T-helper 1 cell treated with Interleukin-12 subunit alpha and Interleukin-12 subunit beta and Interleukin-4 antibody, amounts not matched to agents 30 μg/mL and 1 μg/mL, for 36 hours (primary cell): ENCODE results near the gene ELMO1.

Experiments
- H3K27ac Mint-ChIP-seq: one replicate; pipeline ENCODE4 v1.8.0; 2021; ENCODE audit warnings: mild to moderate bottlenecking, mixed read lengths
- H3K27me3 Mint-ChIP-seq: one replicate; pipeline ENCODE4 v1.8.0; 2021; ENCODE audit warnings: low read depth, mixed read lengths
- H3K36me3 Mint-ChIP-seq: one replicate; pipeline ENCODE4 v1.8.0; 2021; ENCODE audit warnings: low read depth, mixed read lengths
- H3K4me1 Mint-ChIP-seq: one replicate; pipeline ENCODE4 v1.8.0; 2021; ENCODE audit warnings: low read depth, mixed read lengths
- H3K4me3 Mint-ChIP-seq: one replicate; pipeline ENCODE4 v1.8.0; 2021; ENCODE audit warnings: mild to moderate bottlenecking, moderate library complexity, mixed read lengths
- H3K9me3 Mint-ChIP-seq: one replicate; pipeline ENCODE4 v1.8.0; 2021; ENCODE audit warnings: mixed read lengths

The ELMO1 gene

DNA sequence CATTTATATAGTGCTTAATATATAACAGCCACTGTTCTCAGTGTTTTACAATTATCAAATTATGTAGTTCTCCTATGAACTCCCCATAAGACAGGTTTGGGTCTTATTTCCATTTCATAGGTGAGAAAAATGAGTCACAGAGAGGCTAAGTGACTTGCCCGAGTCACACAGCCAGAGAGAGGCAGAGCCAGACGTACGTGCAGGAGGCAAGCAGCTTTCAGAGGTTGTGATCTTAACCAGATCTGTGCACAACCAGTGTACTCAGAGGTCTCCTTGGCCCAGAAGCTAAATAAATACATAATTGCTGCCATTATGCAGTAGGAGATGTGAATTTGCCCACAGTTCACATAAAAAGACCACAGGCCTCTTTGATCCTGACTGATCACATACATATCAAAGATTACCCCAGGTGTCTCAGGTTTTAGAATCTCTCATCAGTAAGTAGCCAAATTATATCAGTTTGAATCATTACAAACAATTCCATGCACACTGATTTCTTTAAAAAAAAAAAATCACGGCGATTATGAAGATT is 419.7 kb downstream of the ELMO1 start:
- peaks cover 38% of the 10 kb centered on the region for H3K4me1 Mint-ChIP-seq
- no peaks in the 10 kb centered on the region for H3K27me3 Mint-ChIP-seq
- H3K36me3 Mint-ChIP-seq: peaks cover 25% of the 10 kb centered on the region
- no peak overlapping the region for H3K4me3 Mint-ChIP-seq
- H3K27ac Mint-ChIP-seq: peak overlapping the region; percentile 29
- H3K9me3 Mint-ChIP-seq: no peaks in the 10 kb centered on the region

DNA sequence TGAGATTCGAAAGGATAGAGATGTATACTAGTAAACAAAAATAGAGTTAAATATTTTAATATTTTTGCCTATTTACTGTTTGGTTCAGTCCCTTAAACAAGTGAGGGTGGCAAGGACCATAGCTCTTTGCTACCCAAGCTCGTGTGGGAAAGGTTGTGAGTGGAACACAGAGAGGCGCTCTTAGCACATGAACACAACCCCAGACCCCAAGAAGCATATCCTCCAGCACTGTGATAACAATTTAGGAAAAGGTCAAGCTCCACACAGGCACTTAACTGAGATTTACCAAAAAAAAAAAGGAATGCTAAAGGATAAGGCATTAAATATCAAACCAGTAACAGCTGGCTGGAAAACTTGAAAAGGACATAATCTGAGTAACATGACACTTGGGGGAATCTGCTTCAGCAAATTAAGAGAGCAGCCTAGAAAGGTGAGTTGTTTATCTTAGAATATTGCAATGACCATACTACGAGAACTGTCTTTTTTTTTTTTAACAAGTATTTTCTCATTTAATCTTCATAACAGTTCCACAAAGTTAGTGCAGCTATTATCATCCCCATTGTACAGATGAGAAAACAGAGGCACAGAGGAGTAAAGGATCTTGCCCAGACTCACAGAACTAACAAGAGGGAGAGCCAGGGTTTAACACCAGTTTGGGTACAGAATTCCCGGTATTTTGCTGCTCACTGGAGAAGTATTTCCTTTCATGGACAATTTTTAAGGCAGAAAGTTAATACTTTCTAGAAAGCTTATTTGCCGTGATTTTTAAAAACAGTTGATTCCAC is 420.9 kb downstream of the ELMO1 start:
- H3K4me1 Mint-ChIP-seq: peaks cover 39% of the 10 kb centered on the region
- H3K4me3 Mint-ChIP-seq: no peak overlapping the region
- no peaks in the 10 kb centered on the region for H3K27me3 Mint-ChIP-seq
- no peaks in the 10 kb centered on the region for H3K9me3 Mint-ChIP-seq
- H3K36me3 Mint-ChIP-seq: peaks cover 24% of the 10 kb centered on the region
- no peak overlapping the region for H3K27ac Mint-ChIP-seq

DNA sequence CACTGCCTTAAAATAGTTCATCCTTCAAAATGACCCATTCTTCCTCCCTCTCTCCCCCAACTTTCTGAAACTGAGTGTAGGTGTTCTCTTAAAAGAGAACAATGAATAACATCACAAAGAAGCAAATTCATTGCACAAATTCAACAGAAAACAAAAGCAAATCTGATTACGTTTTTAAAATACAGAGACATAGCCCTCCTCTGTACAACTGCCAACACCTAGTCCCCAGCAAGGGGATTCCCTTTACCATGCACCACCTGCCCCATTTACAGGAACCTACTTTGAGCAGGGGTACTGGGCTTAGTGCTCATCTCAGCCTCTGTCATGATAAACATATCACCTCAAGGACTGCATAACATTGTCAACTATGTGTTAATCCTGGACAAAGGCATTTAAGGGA is 421.6 kb downstream of the ELMO1 start:
- H3K4me3 Mint-ChIP-seq: no peak overlapping the region
- H3K4me1 Mint-ChIP-seq: peaks cover 33% of the 10 kb centered on the region
- H3K36me3 Mint-ChIP-seq: peaks cover 22% of the 10 kb centered on the region
- no peaks in the 10 kb centered on the region for H3K9me3 Mint-ChIP-seq
- H3K27me3 Mint-ChIP-seq: no peaks in the 10 kb centered on the region
- peak overlapping the region; percentile 22 for H3K27ac Mint-ChIP-seq

DNA sequence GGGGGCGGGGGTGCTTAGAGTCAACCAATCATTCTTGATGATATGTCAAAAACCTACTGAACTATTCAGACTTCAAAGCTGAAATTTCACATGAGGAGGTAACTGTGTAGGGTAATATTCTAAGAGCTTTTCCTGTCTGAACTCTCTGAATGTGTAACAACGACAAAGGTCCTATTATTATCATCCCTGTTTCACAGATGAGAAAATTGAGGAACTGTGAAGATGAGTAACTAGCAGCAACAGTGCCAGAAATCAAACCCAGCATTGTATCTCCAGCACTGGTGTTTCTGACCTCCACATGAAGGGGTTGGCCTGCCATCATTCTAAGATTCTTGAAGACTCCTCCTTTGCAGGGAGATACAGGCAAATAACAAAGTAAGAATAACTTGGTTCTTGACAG is 429.7 kb downstream of the ELMO1 start:
- no peaks in the 10 kb centered on the region for H3K9me3 Mint-ChIP-seq
- H3K4me1 Mint-ChIP-seq: peaks cover 5% of the 10 kb centered on the region
- H3K36me3 Mint-ChIP-seq: peaks cover 18% of the 10 kb centered on the region
- no peak overlapping the region for H3K27ac Mint-ChIP-seq
- H3K27me3 Mint-ChIP-seq: no peaks in the 10 kb centered on the region
- no peak overlapping the region for H3K4me3 Mint-ChIP-seq

DNA sequence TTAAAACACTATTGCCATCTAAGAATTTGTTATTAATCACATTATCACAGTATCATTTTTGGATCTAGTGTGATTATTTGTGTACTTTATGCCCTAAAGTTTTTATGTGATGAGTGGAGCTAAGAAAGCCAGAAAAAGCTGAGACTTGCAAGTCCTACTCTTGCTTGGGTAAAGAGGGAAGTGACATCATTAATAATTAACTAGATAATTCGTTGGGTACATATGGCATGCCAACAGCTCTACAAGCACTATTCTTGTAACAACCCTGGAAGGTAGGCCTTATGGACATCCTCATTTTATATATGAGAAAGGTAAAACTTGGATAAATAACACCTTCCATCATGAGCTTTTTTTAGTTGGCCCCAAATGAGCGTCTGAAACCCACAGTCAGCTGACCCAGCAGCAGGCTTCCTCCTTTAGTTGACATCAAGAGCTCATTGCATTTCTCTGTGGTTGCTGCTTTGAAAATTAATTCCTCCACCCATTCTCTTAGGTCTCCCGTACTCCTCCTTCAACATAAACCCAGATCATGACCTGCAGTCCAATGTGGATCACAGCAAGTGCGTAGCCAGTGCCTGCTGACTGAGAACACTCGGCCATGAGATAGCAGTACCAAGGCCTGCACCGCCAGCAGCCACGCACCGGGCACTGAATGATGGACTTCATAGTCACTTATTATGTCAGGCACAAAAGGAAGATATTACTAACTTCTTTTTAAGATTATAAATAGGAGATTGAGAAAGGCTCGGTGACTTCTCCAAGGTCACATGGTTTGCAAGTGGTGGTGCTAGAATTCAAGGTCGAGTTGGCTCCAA is 432.4 kb downstream of the ELMO1 start:
- Mint-ChIP-seq H3K36me3 (peaks cover 23% of the 10 kb centered on the region), H3K4me1 (peaks cover 4% of the 10 kb centered on the region), H3K27ac (no peak overlapping the region), H3K9me3 (no peaks in the 10 kb centered on the region), H3K27me3 (no peaks in the 10 kb centered on the region), H3K4me3 (no peak overlapping the region)

DNA sequence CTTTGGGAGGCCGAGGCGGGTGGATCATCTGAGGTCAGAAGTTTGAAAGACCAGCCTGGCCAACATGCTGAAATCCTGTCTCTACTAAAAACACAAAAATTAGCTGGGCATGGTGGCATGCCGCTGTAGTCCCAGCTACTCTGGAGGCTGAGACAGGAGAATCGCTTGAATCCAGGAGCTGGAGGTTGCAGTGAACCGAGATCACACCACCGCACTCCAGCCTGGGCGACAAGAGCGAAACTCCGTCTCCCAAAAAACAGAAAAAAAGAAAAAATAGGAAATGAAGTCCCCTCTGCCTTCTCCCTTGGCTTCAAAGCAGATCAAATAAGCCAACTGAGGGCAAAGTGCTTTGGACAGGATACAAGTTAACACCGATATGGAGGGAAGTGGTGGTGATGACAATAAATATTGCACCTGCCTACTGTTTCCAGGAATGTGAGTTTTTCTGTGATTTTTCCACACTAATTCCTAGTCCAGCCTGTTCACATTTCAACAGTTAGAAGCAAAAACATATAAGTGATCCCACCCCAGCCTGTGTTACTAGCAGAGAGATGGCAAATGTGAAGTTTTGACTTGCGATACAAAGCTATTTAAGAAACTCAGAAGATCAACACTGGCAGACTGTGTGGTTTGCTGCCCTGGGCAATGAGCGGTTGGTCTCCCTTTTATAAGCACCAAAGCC is 433.2 kb downstream of the ELMO1 start:
- Mint-ChIP-seq H3K4me3 (no peak overlapping the region), H3K36me3 (peaks cover 23% of the 10 kb centered on the region), H3K27me3 (no peaks in the 10 kb centered on the region), H3K27ac (no peak overlapping the region), H3K4me1 (peaks cover 4% of the 10 kb centered on the region), H3K9me3 (no peaks in the 10 kb centered on the region)

DNA sequence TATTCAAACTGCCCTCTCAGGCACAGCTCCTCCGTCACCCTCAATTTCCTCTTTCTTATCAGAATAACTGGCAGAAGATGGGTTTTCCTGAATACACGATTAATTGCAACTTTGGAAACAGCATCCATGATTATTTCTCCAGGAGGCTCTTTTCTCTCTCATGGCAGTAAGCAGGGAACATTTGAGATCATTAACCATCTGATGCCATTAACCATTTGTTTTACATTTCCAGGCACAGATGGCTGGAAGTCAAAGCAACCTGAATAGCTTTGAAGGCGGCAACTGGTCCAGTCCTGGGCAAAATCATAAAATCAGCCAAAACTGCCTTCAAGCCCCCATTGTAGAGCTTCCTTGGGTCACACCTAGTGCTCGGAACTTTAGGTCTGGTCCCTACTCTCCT is 434.9 kb downstream of the ELMO1 start:
- Mint-ChIP-seq H3K27ac (no peak overlapping the region), H3K36me3 (peaks cover 19% of the 10 kb centered on the region), H3K27me3 (no peaks in the 10 kb centered on the region), H3K9me3 (no peaks in the 10 kb centered on the region), H3K4me1 (peaks cover 4% of the 10 kb centered on the region), H3K4me3 (no peak overlapping the region)

DNA sequence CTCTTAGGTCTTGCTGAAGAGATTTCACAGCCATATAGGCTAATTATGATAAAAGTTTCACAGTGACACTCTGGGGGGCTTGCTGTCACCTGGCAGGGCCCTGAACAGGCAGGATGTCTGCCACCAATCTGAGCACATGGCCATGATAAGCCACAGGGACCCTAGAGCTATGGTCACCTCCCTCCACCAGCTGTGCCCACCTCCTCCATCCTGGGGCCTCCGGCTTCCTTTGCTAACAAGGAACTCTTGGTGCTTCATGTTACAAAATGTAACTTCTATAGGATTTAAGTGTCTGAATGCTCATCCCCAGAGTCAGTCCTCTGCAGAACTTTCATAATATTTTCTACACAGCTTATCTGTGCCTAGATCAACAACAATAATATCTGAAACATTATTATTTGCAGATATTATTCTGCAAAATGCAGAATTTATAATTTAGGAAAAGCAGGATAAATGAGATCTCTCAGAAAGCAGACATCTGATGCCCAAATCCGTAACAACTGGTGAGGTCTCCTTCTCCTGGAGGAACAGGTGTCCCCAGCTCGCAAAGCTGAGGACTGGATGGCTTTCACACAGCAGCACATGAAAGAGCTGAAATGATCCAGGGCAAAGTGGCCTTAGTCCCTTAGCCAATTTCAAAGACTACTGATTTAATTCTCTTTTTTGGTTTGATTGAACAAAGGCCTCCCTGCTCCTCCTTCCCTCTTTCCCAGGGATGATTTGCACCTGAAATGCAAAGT is 437.3 kb downstream of the ELMO1 start:
- Mint-ChIP-seq H3K27ac (no peak overlapping the region), H3K4me3 (no peak overlapping the region), H3K4me1 (peaks cover 3% of the 10 kb centered on the region), H3K27me3 (no peaks in the 10 kb centered on the region), H3K9me3 (no peaks in the 10 kb centered on the region), H3K36me3 (peaks cover 18% of the 10 kb centered on the region)

DNA sequence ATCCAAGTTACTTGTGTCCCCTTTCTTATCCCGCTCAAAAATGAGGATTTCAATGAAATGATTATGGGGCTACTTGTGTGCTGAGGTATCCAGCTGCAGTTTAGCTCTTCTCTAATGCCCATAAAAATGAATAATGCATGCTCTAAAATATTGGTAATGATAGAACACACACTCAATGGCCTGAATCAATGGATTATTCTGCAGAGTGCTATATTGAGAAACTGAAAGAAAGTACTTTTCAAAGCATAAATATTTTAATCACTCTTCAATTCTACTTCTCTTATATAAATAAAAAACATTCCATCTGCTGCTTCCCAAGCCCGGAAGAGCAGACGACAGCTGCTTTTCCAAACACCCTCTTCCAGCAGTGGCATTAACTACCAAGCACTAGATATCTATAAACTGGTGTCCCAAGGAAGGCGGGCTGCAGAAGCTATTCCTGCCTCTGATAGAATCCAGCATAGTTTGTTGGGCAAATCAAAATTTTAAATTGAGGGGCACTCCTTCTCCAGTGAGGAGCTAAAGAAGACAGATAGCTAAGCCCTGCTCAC is 439.5 kb downstream of the ELMO1 start:
- Mint-ChIP-seq H3K9me3 (no peaks in the 10 kb centered on the region), H3K27me3 (no peaks in the 10 kb centered on the region), H3K27ac (no peak overlapping the region), H3K4me1 (peaks cover 2% of the 10 kb centered on the region), H3K4me3 (no peak overlapping the region), H3K36me3 (peaks cover 18% of the 10 kb centered on the region)

DNA sequence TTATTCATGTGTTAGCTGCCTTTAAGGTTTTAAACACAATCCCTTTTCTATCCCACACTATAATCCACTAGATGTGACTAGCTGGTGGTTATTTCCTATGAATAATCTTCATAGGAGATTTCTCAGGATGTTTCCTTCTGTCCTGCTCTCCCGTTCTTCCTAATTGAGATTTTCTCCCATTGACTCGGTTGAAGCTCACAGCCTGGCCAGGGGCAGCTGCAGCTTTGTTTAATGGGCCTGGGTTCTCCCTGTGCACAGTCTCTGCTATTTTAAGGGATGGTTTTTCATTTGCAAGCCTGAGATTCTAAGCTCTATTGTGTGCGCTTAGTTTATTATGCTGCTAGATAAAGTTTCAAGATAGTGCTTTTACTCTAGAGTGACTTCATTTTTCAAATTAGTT is 441.0 kb downstream of the ELMO1 start:
- Mint-ChIP-seq H3K27me3 (no peaks in the 10 kb centered on the region), H3K9me3 (peaks cover 2% of the 10 kb centered on the region), H3K4me1 (peaks cover 2% of the 10 kb centered on the region), H3K27ac (no peak overlapping the region), H3K36me3 (peaks cover 15% of the 10 kb centered on the region), H3K4me3 (no peak overlapping the region)

DNA sequence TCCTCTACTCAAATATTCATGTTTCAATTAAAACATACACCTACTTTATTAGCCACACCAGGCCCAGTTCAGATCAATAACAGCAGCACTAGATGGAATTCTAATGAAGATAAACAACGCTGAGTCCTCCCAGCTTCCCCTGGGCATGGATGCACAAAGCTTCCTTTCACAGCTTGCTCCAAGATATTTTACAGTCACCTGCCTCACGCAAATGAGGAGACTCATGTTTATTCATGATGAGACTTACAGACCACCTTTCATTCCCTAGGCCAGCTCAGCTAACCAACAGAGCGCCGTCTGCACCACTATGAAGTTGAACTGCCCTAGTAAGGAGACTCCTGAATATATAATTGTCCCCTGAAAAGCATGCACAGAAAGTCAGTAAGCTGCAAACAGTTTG is 441.4 kb downstream of the ELMO1 start:
- Mint-ChIP-seq H3K4me3 (no peak overlapping the region), H3K4me1 (peaks cover 2% of the 10 kb centered on the region), H3K36me3 (peaks cover 16% of the 10 kb centered on the region), H3K9me3 (peaks cover 7% of the 10 kb centered on the region), H3K27me3 (no peaks in the 10 kb centered on the region), H3K27ac (no peak overlapping the region)

DNA sequence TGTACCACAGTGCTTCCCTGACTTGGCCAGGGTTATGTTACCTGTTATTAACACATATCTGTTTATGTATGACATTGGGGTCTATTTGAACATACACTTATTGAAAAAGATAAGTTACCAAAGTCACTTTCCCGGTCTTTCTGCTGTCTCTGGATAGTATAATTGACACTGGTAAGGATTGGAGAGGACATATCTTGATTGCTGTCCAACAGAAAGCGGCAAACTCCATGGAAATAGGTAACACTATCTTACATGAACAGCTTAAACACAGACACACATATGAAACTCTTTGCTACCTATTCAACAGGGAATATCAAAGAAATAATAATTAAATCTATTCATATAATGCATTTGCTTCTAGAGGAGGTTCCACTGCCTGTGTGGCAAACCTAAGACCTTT is 441.9 kb downstream of the ELMO1 start:
- Mint-ChIP-seq H3K27me3 (no peaks in the 10 kb centered on the region), H3K4me3 (no peak overlapping the region), H3K36me3 (peaks cover 17% of the 10 kb centered on the region), H3K27ac (no peak overlapping the region), H3K9me3 (peaks cover 11% of the 10 kb centered on the region), H3K4me1 (peaks cover 2% of the 10 kb centered on the region)

DNA sequence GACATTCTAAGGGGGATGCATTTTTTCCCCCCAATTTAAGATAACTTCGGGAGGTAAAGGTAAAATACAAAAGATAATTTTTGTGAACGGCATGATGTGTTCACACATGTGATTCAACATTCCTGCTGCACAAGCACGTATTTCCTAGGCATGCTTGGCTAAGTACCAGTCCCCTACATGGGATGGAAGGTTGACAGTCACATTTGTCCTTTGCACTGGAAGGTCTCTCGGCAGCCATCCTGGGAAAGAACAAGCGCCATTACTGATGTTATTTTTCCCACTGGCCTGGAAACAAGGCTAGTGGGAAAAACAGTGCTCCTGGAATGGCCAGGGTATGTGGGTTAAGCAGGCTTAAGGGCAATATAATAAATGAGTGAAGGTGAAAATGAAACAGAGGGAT is 448.2 kb downstream of the ELMO1 start:
- Mint-ChIP-seq H3K27me3 (no peaks in the 10 kb centered on the region), H3K9me3 (peaks cover 16% of the 10 kb centered on the region), H3K27ac (no peak overlapping the region), H3K4me1 (no peaks in the 10 kb centered on the region), H3K36me3 (peaks cover 22% of the 10 kb centered on the region), H3K4me3 (no peak overlapping the region)
